IMR-90 (cell line): Measurements from ENCODE around the gene ADAP2.

Experiments
- BHLHE40 ChIP-seq: fragments of 150-350 bp; IDR thresholded peaks from 2 replicates; pipeline ENCODE4 v1.6.1; 2016; ENCODE audit warnings: mild to moderate bottlenecking, low read depth, low read length
- CHD1 ChIP-seq: IDR thresholded peaks from 2 replicates; pipeline ENCODE4 v1.6.1; 2012; ENCODE audit warnings: low read depth, low read length, improper control_type of control experiment
- CTCF ChIP-seq: conservative IDR thresholded peaks from 2 replicates; pipeline ENCODE4 v1.5.1; 2012; ENCODE audit warnings: mild to moderate bottlenecking, low read depth, low read length, improper control_type of control experiment
- FOS ChIP-seq: fragments of 150-350 bp; IDR thresholded peaks from 2 replicates; pipeline ENCODE4 v1.6.1; 2016; ENCODE audit warnings: low read depth, low read length
- MAZ ChIP-seq: IDR thresholded peaks from 2 replicates; pipeline ENCODE4 v1.6.1; 2012; ENCODE audit warnings: low read depth, mild to moderate bottlenecking, low read length, improper control_type of control experiment, moderate library complexity, borderline replicate concordance
- MXI1 ChIP-seq: IDR thresholded peaks from 2 replicates; pipeline ENCODE4 v1.6.1; 2012; ENCODE audit warnings: low read depth, mild to moderate bottlenecking, low read length, moderate library complexity, borderline replicate concordance
- POLR2A ChIP-seq: IDR thresholded peaks from 2 replicates; pipeline ENCODE4 v1.6.1; 2012; ENCODE audit warnings: mild to moderate bottlenecking, low read depth, low read length
- RAD21 ChIP-seq: IDR thresholded peaks from 2 replicates; pipeline ENCODE4 v1.6.1; 2012; ENCODE audit warnings: low read length, improper control_type of control experiment
- RCOR1 ChIP-seq: IDR thresholded peaks from 2 replicates; pipeline ENCODE4 v1.6.1; 2012; ENCODE audit warnings: mild to moderate bottlenecking, low read length, improper control_type of control experiment; ENCODE audit not compliant: insufficient replicate concordance
- RFX5 ChIP-seq: IDR thresholded peaks from 2 replicates; pipeline ENCODE4 v1.8.0; 2012; ENCODE audit warnings: low read depth, mild to moderate bottlenecking, low read length, moderate library complexity
- TF ChIP-seq, protein P1 (sequence below): fragments of 150-350 bp; IDR thresholded peaks from 2 replicates; pipeline ENCODE4 v1.6.1; 2017; ENCODE audit warnings: mild to moderate bottlenecking, antibody characterized with exemption, low read length, low read depth
- TF ChIP-seq, protein P2 (sequence below): fragments of 150-350 bp; IDR thresholded peaks from 2 replicates; pipeline ENCODE4 v1.6.1; 2016; ENCODE audit warnings: low read depth, mild to moderate bottlenecking, low read length, moderate library complexity, borderline replicate concordance

DNA sequence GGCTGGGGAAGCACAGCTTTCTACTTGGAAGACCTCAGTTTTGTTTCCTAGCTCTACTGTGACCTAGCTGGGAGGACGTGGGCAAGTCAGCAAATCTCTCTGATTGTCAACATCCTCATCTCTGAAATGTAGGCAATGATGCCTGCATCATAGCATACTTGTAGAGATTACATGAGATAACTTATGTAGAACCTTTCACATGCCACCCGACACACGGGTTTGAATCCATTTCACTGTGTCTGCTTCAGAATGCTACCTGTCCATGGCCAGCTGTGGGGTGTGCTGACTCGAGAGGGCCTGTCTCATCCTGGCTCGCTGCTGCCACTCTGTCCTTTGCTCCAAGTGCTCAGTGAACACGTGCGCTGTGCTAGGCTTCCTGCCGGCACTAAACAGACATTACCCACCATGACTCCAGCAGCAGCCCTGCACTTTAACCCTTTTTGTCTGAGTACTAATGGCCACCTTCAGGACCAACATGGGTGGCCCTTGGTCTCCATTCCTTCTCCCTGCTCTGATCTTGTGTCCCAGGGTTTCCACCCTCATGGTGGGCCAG, 7.4 kb downstream of the ADAP2 start:
- no peak for TF ChIP-seq CTCF
- no peak for TF ChIP-seq FOS
- no peak for TF ChIP-seq CHD1
- TF ChIP-seq MXI1, result no peak
- no peak for TF ChIP-seq POLR2A
- TF ChIP-seq RAD21, result no peak
- TF ChIP-seq RCOR1, result no peak
- TF ChIP-seq, protein P1, sequence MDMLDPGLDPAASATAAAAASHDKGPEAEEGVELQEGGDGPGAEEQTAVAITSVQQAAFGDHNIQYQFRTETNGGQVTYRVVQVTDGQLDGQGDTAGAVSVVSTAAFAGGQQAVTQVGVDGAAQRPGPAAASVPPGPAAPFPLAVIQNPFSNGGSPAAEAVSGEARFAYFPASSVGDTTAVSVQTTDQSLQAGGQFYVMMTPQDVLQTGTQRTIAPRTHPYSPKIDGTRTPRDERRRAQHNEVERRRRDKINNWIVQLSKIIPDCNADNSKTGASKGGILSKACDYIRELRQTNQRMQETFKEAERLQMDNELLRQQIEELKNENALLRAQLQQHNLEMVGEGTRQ, result no peak
- TF ChIP-seq, protein P2, sequence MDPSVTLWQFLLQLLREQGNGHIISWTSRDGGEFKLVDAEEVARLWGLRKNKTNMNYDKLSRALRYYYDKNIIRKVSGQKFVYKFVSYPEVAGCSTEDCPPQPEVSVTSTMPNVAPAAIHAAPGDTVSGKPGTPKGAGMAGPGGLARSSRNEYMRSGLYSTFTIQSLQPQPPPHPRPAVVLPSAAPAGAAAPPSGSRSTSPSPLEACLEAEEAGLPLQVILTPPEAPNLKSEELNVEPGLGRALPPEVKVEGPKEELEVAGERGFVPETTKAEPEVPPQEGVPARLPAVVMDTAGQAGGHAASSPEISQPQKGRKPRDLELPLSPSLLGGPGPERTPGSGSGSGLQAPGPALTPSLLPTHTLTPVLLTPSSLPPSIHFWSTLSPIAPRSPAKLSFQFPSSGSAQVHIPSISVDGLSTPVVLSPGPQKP, result no peak
- TF ChIP-seq BHLHE40, result no peak
- TF ChIP-seq MAZ, result no peak
- TF ChIP-seq RFX5, result no peak
